Measurements from ENCODE around the gene PARVG. TPM values are rescaled to one million over a fixed set of nuclear protein-coding genes. Genes with fewer than 3 reads are reported as not detected.

PARVG gene, protein sequence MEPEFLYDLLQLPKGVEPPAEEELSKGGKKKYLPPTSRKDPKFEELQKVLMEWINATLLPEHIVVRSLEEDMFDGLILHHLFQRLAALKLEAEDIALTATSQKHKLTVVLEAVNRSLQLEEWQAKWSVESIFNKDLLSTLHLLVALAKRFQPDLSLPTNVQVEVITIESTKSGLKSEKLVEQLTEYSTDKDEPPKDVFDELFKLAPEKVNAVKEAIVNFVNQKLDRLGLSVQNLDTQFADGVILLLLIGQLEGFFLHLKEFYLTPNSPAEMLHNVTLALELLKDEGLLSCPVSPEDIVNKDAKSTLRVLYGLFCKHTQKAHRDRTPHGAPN
- 1 to 10 TPM; 1.8 to 2.3 (median 2.0) TPM for polyA plus RNA-seq (ENCODE audit: insufficient read length in 3 of 3)

DNA sequence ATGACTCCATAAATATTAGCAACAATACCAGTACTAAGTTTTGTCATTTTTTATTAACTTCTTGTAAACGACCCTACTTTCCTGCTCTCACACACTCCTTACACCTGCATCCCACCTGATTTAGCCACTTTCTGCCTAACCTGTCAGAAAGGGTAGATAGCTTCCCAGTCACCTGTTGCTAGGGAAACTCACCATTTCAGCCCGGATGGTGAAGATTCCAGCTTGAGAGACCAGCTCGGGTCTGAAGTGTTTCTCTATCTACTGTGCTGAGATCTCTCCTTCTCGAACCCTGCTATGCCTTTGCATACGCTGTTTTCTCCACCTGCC is at the start of gene PARVG:
Gene PARVG, plus strand, starts transcription at position 220 of the 327 bp plus-strand sequence. CDS start 2,405 bp downstream, outside the sequence.
- DNase-seq (ENCODE audit: low read depth in 3 of 3, low spot score in 2 of 3): no peak

DNA sequence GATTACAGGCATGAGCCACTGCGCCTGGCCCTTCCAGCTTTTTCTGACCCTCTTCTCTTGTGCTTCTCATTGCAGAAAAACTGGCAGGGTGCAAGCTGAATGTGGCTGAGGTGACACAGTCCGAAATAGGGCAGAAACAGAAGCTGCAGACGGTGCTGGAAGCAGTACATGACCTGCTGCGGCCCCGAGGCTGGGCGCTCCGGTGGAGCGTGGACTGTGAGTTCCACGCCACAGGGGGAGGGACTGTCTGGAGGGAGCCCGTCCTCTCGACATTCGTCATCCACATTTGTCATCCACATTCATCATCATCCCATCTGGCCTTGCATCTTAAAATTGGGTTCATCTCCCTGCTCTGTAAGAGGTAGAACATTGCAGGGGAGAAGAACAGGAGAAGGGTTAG is 49.3 kb upstream of the PARVG start:
- DNase-seq (ENCODE audit: low read depth in 3 of 3, low spot score in 2 of 3): no peak

DNA sequence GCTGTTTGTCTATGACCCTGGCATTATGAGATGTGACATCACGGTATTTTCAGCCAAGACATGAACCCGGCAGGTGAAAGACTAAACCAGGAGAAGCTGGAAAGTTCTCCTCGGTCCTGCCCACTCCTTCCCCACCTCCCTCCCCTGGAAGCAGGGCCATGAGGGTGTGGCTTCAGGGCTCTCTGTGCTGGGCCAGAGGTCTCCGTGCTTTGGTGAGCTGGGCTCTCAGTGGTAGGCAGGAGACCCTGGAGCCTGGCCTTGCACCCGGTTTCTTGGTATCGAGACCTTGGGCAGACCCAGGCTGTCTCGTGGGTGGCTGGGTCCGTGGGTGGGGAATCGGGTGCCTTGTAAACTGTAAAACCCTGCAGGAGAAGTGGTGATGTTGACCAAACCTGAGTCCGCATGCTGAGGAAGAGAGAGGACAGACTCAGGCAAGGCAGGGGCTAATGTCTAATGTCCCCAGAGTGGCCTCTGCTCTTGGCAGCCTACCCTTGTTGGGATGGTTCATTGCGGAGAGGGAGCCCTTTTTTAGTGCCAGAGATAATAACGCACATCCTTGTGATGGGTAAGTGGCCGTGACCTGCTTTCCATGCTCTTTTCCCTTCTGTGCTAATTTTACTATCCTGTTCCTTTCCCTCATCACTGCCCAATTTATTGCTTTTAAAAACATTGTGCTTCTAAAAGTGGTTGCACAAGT is 48.6 kb upstream of the PARVG start:
- no peak for DNase-seq (ENCODE audit: low read depth in 3 of 3, low spot score in 2 of 3)

DNA sequence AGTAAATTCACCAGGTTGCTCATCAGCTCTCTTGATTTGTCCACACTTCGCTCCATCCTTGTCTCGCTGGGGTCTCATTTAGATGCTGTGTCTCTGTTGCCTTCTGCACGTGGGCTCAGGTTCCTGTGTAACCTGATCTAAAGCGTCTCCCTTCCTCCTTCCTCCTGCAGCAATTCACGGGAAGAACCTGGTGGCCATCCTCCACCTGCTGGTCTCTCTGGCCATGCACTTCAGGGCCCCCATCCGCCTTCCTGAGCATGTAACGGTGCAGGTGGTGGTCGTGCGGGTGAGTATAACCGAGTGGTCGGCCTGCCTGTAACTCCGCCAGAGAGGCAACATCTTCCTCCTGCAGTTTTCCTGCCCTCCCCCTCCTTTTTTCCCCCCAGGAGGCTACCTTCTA is 48.0 kb upstream of the PARVG start:
- no peak for DNase-seq (ENCODE audit: low read depth in 3 of 3, low spot score in 2 of 3)

DNA sequence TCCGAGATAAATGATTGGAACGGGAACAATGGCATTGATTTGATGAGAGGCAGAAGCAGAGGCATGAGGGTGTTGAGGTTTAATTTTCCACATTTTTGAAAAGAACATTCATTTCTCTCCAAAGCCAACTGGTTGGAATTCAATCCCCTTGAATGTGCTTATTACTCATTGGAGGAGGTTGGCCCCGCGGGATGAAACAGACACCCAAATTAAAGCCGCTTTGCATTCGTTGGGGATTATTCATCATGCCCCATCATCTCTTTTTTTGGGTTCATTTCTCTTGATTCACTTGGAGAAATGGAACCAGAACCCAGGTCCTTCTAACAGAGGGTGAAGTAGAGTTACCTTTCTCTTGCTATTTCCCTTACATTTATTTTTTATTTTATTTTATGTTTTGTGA is 47.6 kb upstream of the PARVG start:
- no peak for DNase-seq (ENCODE audit: low read depth in 3 of 3, low spot score in 2 of 3)

DNA sequence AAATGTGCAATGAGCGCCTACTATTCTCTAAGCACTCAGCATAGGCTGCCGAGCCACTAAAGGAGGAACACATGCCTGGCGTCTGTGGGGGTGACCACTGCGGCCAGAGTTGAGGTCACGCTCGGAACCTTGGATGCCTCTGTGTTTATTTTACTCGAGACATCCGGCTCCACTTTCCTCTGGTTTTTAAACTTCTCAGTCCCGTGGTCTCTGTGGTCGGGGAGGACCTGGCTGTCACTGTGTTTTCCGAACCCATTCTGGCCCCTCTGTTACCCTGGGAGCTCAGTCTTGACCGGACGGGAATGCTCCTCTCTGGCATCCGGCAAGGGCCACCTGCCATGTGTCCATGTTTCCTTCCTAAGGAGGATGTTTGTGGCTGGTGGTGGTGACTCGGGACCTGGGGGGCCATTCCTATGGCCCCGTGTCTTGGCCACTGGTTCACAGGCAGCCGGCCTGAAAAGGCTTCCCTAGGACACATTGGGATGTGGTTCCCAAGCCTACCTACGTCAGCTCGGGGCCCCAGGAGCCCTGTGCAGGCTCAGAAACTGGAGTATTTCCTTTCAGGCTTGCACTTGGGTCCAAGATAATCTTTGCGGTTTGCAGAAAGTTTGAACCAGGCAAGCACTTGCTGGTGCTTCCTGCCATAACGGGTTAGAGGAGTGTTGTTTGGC is 46.7 kb upstream of the PARVG start:
- DNase-seq (ENCODE audit: low read depth in 3 of 3, low spot score in 2 of 3): no peak

DNA sequence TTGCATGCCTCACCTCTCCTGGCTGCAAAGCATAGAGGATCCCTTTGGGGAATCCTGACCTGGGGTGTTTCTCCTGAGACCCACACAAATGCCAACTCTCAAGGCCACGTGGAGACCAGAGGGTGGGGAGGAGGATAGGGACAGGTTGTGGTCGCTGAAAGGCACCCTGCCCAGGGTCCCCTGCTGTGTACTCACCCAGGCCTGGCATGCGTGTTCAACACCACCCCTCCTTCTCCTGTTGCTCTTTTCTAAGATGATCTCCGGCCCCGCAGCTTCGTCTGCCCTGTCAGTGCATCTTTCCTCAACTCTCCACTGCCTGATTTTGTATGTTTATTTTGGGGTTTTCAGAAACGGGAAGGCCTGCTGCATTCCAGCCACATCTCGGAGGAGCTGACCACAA is 44.6 kb upstream of the PARVG start:
- no peak for DNase-seq (ENCODE audit: low read depth in 3 of 3, low spot score in 2 of 3)

DNA sequence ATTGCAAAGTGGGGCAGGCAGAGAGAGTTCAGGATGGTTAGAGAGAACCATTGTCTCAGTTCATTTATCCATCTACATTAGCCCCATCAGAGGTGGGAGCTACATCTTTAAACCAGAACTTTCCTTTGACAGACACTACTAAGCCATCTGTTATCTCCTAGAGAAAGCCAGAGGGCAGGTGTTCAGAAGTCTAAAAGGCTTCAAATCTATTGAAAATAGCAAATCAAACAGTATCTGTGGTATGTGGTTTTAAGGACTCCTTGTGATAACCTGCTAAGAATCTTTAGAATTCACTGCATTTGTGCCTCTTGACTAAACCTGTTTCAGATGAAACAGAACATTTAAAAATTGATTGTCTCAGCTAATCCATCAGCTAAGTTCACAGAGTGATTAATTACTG is 43.9 kb upstream of the PARVG start:
- DNase-seq (ENCODE audit: low read depth in 3 of 3, low spot score in 2 of 3): no peak

DNA sequence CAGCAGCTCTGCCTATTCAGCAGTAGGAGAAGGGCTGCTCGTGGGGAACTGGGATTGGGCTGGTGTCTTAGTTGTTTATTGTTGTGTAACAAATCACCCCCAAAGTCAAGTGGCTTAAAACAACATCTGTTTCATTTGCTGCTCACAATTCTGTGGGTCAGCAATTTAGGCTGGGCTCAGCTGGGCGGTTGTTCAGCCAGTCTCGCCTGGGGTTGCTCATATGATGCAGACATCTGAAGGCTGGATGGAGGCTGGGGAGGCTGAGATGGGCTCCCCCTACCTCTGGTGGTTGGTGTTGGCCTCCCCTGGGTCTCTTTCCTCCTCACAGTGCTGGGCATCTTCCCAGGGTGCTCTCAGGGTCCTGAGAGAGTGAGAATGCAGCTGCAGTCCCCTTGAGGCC is 43.3 kb upstream of the PARVG start:
- DNase-seq (ENCODE audit: low read depth in 3 of 3, low spot score in 2 of 3): no peak

DNA sequence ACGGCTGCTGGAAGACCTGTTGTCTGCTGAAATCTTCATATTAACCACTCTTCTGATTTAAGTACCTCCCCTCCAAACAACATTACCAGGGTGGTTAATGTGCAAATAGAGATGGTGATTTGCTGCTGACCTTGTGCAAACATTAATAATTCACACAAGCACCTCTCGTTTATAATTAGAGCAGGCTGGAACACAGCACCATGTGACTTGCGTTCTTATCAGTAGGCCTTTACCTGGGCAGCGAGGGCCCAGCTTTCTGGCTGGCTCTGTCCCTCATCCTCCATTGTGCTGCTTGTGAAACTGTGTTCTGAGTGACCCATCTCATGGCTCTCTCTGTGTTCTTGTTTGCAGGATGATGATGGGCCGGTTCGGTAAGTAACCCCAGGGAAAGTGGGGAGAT is 41.0 kb upstream of the PARVG start:
- no peak for DNase-seq (ENCODE audit: low read depth in 3 of 3, low spot score in 2 of 3)

DNA sequence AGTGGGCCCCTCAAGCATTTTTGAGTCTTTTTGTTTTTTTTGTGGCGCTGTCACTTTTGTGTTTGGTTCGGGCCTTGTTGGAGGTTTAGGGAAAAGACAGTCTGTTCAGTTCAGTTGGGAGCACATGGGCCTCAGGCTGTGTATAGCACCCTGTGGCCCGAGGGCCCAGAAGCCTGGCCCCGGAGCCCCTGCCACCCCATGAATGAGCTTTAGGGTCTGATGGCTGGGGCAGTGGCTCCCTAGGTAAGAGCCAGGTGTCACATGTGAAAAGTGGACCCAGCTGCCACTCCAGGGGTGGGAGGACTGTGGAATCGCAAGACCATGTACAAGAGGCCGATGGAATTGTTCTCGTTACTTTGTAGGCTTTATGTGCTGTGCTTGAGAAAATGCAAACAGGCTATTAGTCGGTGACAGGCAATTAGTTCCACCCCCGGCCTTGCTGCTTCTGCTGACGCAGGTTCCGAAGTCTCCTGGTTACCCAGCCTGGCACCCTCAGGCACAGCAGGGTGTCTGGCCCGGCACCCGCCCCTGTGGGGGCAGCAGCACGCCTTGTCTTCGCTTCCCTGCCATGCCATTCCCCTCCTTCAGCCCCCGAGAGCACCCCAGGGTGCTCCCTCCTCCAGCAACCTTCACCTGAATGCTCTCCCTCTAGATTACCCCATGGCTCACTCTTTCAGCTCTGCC is 38.2 kb upstream of the PARVG start:
- no peak for DNase-seq (ENCODE audit: low read depth in 3 of 3, low spot score in 2 of 3)

DNA sequence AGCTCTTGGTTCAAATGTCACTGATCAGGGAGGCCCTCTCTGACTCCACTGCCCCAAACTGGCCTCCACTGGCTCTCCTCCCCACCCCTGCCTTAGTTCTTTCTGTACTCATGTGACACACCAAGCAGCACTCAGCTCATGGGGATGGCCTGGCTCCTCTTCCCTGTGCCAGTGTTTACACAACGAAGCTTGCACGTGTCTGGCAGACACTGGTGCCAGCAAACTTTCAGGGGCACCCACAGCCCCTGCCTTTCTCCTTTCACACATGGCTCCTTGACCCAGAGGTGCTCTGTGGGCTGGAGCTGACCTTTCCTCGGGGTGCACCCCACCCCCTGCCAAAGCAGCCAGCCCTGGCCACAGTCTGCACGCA is 37.6 kb upstream of the PARVG start:
- no peak for DNase-seq (ENCODE audit: low read depth in 3 of 3, low spot score in 2 of 3)

DNA sequence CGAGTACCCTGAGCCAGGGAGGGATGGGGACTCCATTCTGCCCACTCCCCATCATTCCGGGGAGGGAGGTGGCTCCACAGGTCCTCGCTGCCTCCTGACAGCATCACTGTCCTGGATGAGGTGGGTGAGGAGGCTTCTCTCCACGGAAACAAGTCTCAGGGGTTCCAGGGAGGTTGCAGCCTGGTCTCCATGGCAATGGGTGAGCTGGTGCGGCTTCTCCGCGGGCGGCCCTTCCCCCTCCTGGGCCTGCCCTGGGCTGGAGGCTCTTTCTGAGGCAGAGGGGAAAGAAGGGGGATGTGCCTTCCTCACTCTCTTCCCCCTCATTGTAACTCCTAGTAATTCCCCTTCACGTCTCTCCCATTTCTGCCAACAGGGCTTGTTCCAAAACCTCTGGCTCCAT is 37.1 kb upstream of the PARVG start:
- no peak for DNase-seq (ENCODE audit: low read depth in 3 of 3, low spot score in 2 of 3)

DNA sequence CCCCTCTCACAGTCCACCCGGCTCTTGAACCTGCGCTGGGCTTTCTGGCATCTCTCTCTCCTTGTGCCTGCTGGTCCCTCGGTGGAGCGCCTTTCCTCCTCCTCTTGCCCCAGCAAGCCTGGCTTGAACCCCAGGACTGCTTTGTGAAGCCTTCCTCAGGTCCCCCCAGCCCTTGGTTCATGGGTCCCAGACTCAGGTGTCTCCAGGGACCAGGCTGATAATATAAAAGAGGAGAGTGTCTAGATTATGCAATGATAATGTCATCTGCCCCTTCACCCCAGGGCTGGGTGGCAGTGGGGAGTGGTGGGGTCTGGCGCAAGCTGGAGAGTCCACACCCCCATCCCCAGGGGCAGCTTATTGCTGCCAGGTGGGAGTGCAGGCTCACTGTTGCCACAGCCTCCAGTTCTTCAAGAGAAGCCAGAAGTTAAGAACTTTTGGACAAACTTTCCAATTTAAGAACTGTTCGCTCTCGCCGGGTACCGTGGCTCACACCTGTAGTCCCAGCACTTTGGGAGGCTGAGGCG is 36.6 kb upstream of the PARVG start:
- no peak for DNase-seq (ENCODE audit: low read depth in 3 of 3, low spot score in 2 of 3)

DNA sequence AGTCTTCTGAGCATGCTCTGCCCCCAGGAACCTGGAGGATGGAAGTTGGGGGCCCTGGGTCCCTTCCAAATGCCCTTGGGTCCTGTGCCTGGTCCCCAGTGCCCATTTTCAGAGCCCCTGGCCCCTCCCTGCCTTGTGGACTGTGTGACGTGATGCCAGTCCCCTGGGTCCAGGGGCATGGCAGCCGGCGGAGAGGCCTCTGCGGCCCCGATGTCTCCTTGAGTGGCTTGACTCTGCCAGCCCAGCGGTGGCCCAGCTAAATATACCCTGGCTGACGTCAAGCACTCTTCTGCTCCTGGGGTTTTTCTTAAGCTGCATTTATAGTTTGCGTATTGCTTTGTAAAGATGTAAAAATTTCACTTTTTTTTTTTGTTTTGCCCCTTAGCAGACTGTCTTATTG is 35.2 kb upstream of the PARVG start:
- no peak for DNase-seq (ENCODE audit: low read depth in 3 of 3, low spot score in 2 of 3)

DNA sequence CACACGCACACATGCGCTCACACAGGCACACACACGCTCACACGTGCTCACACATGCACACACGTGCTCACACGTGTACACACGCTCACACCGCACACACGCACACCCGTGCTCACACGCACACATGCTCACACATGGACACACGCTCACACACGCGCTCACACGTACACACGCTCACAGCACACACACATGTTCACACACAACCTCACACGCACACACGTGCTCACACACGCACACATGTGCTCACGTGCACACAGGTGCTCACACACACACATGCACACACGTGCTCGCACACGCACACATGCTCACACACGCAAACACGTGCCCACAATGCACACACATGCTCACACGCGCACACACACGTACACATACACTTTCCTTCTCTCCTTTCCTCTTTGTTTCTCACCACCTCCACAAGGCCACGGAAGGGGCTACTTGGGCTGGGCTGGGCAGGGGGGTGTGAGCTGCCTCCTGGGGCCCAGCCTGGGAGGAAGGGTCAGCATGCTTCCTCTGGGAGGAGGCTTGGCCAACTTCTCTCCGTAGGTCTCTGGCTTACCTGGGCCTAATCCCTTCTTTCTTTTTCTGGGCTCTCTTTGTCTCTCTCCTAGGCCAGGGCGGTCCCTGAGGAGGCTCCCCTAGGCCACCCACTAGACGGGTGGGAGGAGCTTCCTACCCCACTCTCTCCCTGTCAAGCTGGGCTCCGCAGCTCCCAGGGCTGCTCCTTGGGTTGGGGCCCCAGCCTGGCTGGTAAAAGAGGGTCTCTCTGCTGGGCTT is 34.5 kb upstream of the PARVG start:
- no peak for DNase-seq (ENCODE audit: low read depth in 3 of 3, low spot score in 2 of 3)

DNA sequence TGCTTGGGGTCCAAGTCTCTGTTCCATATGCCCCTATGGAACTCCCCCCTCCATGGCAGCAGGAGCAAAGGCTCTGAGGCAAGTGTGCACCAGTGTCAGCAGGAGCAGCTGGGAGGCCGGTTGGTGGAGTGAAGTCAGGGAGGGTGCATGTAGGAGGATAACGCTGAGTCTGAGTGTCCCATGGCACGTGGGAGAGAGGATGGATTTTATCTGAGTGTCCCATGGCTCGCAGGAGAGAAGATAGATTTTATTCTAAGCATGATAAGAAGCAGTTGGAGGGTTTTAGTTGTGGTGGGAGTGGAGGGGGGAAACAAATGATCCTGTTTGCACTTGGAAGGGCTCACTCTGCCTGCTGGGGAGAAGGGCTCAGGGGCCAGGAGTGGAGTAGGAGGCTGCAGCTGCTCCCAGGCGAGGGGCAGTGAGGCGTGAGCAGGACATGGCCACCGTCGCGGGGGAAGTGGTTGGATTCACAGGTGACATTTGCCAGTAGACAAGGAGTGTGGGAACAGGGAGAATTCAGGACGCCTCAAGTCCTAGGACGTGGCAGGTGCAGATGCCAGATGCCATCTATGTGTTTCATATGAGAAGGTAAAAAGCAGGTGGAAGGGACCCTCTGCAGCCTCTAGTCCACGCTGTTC is 33.6 kb upstream of the PARVG start:
- DNase-seq (ENCODE audit: low read depth in 3 of 3, low spot score in 2 of 3): no peak

DNA sequence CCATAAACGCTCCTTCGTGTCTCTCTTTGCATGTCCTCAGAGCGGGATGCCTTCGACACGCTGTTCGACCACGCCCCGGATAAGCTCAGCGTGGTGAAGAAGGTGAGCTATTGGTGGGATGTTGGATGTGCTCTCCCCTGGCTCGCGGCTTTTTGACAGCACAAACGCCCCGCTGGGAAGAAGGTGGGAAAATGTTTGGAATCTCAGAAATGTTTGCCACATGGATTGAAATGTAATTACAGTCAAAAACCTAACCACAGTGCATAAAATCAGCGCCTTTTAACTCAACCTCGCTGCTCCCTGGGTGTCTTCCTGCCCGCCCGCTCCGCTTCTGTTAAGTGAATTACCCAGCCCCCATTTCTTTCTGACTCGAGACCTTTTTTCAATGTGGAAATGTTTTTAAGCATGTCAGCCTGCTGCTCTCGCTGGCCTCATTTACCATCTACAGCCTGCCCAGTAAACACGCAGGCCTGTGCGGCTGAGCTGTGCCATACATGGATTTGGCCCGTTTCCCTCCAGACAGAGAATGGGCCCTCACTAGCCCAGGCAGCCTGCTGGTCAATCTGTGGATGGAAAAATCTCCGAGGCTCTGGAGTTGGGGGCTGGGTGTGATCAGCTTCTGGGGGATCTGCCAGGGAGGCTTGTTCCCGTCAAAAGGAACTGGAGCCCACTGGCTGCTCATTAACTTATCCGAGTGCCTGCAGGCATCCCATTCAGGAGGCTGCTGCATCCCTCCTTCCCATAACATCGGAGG is 32.7 kb upstream of the PARVG start:
- no peak for DNase-seq (ENCODE audit: low read depth in 3 of 3, low spot score in 2 of 3)

DNA sequence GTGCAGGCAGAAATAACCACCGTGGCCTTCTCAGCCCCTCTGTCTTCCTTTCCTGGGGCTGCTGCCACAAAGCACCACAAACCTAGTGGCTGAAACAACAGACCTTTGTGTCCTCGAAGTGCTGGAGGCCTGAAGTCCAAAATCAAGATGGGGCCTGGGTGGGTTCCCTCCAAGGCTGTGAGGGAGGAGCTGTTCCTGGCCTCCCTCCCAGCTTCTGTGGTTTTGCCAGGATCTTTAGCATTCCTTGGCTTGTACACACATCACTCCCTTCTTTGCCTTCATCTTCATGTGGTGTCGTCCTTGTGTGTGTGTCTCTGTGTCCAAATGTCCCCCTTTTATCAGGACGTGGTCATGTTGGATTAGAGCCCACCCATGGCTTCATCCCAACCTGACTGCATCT is 29.0 kb upstream of the PARVG start:
- no peak for DNase-seq (ENCODE audit: low read depth in 3 of 3, low spot score in 2 of 3)
